ENCODE data around the gene MED26.
A peak's percentile ranks its signal among the peaks of the same experiment; 100 is the strongest.
"Not testable (repeated sequence)": the region's sequence is repeated elsewhere in the genome, so short reads cannot be mapped to it uniquely, and the experiment has no call there.

Gene MED26

GRCh38 chr19:16628183-16628983 is at the start of gene MED26:
Gene MED26, minus strand, starts transcription at chr19:16628204. Its CDS starts 261 bp downstream, at chr19:16627943.
- peak; percentile 99 for DNase-seq

- DNase-seq: no peak
These were observed 49.1 kb upstream of the MED26 start for GRCh38 chr19:16677055-16677454.

- no peak for DNase-seq
These were observed 48.2 kb upstream of the MED26 start for GRCh38 chr19:16676101-16676798.

DNA sequence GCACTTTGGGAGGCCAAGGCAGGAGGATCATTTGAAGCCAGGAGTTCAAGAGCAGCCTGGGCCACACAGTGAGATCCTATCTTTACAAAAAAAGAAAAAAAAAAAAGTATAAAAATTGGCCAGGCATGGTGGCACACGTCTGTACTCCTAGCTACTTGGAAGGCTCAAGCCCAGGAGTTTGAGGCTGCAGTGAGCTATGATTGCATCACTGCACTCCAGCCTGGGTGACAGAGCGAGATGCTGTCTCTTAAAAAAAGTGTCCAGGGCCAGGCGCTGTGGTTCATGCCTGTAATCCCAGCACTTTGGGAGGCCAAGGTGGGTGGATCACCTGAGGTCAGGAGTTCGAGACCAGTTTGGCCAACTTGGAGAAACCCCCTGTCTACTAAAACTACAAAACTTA is 45.8 kb upstream of the MED26 start:
- not testable (repeated sequence) for DNase-seq

DNA sequence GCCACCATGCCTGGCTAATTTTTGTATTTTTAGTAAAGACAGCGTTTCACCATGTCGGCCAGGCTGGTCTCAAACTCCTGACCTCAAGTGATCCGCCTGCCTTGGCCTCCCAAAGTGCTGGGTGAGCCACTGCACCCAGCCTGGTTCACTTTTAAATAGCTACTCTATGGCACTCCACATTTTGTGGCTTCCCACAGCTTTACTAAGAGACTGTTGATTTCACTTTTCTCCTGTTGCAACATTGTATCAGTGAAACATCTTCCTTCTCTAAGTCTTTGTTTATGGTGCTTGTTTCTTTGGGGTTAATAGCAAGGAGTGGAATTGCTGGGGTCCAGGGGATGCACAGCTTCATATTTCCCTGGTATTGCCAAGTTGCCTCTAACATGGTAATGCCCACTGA is 45.2 kb upstream of the MED26 start:
- no peak for DNase-seq

DNA sequence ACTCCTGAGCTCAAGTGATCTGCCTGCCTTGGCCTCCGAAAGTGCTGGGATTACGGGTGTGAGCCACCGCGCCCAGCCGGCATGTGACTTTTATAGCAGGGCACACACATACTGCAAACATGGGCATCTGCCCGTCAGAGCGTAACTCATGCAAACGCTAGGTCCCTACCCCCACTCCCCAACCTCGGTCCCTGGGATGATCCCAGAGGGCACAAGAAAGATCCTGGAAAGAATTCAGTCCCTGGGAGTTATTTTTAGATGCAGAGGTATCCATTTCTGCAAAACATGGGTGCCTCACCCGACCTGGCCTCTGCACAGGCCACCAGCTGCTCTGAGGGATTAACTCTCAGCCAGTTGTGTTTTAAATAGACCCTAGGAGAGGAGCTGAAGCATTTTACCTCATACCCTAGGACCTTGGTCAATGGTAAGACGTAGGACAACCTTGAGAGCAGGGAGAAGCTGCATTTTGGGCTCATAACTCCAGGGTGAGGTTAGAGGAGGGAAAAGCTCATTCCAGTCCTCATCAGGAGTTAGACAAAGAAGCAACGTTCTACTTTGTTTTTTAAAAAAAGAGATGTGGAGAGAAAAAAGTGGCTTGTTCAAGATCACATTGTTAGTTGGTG is 43.8 kb upstream of the MED26 start:
- no peak for DNase-seq

GRCh38 chr19:16670291-16670690 is 42.3 kb upstream of the MED26 start:
- no peak for DNase-seq

DNA sequence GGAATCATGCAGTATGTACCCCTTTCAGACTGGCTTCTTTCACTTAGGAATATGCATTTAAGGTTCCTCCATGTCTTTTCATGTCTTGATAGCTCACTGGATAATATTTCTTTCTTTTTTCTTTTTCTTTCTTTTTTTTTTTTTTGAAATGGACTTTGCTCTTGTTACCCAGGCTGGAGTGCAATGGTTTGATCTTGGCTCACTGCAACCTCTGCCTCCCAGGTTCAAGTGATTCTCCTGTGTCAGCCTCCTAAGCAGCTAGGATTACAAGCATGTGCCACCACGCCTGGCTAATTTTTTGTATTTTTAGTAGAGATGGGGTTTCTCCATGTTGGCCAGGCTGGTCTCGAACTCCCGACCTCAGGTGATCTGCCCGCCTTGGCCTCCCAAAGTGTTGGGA is 40.7 kb upstream of the MED26 start:
- not testable (repeated sequence) for DNase-seq

DNA sequence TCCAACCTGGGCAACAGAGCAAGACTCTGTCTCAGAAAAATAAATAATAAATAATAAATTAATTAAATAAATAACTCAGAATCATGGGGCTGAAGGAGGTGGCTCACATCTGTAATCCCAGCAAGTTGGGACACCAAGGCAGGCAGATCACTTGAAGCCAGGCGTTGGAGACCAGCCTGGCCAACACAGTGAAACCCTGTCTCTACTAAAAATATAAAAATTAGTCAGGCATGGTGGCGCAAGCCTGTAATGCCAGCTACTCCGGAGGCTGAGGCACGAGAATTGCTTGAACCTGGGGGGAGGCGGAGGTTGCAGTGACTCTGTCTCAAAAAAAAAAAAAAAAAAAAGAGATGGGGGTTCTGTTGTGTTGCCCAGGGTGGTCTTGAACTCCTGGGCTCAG is 40.2 kb upstream of the MED26 start:
- no peak for DNase-seq

- DNase-seq: no peak
These were observed 33.6 kb upstream of the MED26 start for GRCh38 chr19:16661480-16662034.

- no peak for DNase-seq
These were observed 32.9 kb upstream of the MED26 start, which contains the start of gene TMEM38A for GRCh38 chr19:16660763-16661479. Gene TMEM38A, plus strand, starts transcription at chr19:16661139. Its CDS starts 79 bp downstream, at chr19:16661218.

GRCh38 chr19:16659832-16660708 is 32.1 kb upstream of the MED26 start, which contains the start of gene SMIM7:
Gene SMIM7, minus strand, starts transcription at chr19:16660144. Its CDS starts 34 bp downstream, at chr19:16660110.
- DNase-seq: peak; percentile 96

DNA sequence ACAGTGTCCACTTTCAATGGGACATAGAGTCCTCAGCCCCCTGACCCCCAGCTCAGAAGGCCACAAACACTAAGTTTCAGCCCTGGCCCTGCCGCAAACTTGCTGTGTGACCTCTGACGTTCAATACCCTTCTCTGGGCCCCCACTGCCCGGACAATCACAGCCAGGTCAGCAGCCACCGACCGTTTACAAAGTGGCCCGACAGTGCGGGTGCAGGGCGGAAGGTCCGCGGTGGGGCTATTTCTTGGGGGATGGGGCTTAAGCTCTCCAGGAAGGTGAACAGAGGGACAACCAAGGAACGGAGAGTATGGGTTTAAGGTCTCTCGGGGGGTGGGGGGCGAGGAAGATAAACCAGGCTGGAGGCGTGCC is 31.4 kb upstream of the MED26 start:
- no peak for DNase-seq

DNA sequence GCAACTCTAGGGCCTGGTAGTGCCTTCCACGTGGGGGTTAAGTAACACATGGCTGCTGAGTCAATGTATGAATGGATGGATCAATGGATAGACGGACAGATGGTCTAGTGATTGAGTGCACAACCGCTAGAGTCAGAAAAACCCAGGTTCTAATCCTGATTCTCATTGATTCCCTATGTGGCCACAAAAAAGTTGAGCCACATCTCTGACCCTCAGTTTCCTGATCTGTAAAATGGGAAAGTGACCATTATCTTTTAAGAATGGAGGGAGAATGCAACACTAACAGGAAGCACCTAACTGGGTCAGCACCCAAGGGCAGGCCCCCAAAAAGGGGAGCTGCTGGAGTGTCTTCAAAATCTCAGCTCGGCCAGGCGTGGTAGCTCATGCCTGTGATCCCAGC is 29.4 kb upstream of the MED26 start:
- DNase-seq: no peak

- no peak for DNase-seq
These were observed 27.7 kb upstream of the MED26 start for GRCh38 chr19:16655727-16656126.

- DNase-seq: no peak
These were observed 26.6 kb upstream of the MED26 start for GRCh38 chr19:16654627-16655026.

DNA sequence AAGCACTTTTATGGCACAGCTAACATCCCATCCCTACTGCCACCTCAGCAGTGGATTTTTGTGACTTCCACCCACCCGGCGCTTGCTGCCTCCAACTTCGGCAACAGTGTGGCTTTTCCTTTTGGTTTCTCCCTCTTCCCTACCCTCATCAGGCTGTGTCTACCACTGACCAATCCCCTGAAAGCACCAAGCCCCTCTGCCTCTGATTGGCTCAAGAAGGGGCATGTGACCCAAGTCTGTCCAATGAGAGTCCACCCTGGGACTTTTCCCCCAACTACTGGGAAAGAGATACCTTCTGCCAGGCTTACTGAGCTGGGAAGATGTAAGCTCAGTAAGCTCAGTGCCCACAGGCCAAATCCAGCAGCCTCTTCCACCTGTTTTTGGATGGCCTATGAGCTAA is 26.1 kb upstream of the MED26 start:
- no peak for DNase-seq

DNA sequence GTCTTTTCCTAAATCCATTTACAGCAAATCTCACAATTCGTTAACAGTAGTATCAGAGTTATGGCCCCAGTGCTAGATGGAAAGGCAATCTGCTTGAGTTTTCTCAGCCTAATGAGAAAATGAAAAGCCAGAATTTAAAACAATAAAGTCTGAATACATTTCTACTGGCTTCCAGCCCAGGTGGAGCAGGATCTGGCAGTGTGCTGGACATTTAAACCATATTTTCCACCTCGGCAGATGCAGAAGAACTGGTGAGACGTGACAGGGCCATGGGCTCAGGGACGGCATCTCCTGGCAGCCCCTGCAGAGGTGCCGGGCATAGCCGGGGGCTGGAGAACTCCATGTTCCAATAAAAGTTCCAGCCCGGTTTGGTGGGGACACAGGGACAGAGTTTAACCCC is 24.9 kb upstream of the MED26 start:
- no peak for DNase-seq

GRCh38 chr19:16651421-16652188 is 23.6 kb upstream of the MED26 start:
- DNase-seq: not testable (repeated sequence)

DNA sequence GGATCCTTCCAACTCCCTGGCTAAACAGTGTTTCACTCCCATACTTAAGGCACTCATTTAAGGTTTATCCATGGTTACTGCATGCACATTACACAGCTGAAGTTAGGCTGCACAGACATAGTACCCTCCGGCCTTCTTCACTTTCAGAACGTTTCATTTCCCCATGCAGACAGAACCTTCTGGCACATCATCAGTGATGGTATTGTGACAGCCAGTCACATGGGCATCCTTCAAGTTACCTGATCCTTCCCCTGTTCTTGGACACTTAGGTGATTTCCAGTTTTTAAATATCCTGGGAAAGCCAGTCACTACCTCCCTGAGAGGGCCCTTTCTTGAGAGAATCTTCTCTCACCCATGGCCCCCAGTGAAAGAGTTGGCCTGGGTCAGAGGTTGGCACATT is 22.8 kb upstream of the MED26 start:
- DNase-seq: no peak

DNA sequence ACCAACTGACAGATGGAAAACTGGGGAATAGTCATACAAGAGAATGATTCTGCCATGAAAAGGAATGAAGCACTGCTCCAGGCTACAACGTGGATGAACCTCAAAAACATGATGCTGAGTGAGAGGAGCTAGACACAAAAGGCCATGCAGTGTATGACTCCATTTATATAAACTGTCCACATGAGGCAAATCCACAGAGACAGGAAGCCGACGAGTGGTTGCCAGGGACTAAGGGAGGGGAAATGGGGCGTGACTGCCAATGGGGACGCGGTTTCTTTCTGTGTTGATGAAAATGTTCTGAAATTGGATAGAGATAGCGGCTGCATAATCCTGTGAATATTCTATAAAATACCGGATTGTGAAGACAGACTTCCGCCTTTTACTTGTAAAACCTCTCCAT is 21.7 kb upstream of the MED26 start:
- peak; percentile 34 for DNase-seq
